Stimulated activated CD8-positive, alpha-beta memory T cell treated with anti-CD3 and anti-CD28 coated beads, Interleukin-12 subunit alpha, Interleukin-12 subunit beta, amount 100 ng/mL, for 24 hours (primary cell): ENCODE results near the gene RUNX1.
"Not testable (repeated sequence)": the region's sequence is repeated elsewhere in the genome, so short reads cannot be mapped to it uniquely, and the experiment has no call there.

Experiments used
- DNase-seq: peaks from one replicate; pipeline ENCODE4 v3.0.0-alpha.2; 2020; ENCODE audit errors: extremely low read depth

Gene RUNX1

GRCh38 chr21:35016517-35017188 is 32.4 kb downstream of the RUNX1 start:
- DNase-seq: no peak

- DNase-seq: no peak
Measured at GRCh38 chr21:35016071-35016470, 33.0 kb downstream of the RUNX1 start.

GRCh38 chr21:35015435-35016024 is 33.6 kb downstream of the RUNX1 start:
- no peak for DNase-seq

- no peak for DNase-seq
Measured at GRCh38 chr21:35014302-35015041, 34.6 kb downstream of the RUNX1 start.

GRCh38 chr21:35011681-35012080 is 37.4 kb downstream of the RUNX1 start:
- no peak for DNase-seq

- DNase-seq: no peak
Measured at GRCh38 chr21:35010447-35010846, 38.7 kb downstream of the RUNX1 start.

GRCh38 chr21:35007348-35007747 is 41.8 kb downstream of the RUNX1 start:
- DNase-seq: no peak

GRCh38 chr21:35006771-35007170 is 42.3 kb downstream of the RUNX1 start:
- no peak for DNase-seq

GRCh38 chr21:35006248-35006647 is 42.9 kb downstream of the RUNX1 start:
- DNase-seq: no peak

GRCh38 chr21:35005560-35006224 is 43.4 kb downstream of the RUNX1 start:
- no peak for DNase-seq

- no peak for DNase-seq
Measured at GRCh38 chr21:35005077-35005476, 44.0 kb downstream of the RUNX1 start.

GRCh38 chr21:35004314-35004713 is 44.8 kb downstream of the RUNX1 start:
- DNase-seq: no peak

- no peak for DNase-seq
Measured at GRCh38 chr21:35002879-35003722, 46.0 kb downstream of the RUNX1 start.

GRCh38 chr21:34999397-34999941 is 49.6 kb downstream of the RUNX1 start:
- DNase-seq: no peak

- no peak for DNase-seq
Measured at GRCh38 chr21:34998176-34998575, 50.9 kb downstream of the RUNX1 start.

GRCh38 chr21:34997294-34997693 is 51.8 kb downstream of the RUNX1 start:
- DNase-seq: no peak

- no peak for DNase-seq
Measured at GRCh38 chr21:34996304-34997101, 52.6 kb downstream of the RUNX1 start.

- DNase-seq: no peak
Measured at GRCh38 chr21:34995979-34996303, 53.2 kb downstream of the RUNX1 start.

GRCh38 chr21:34994766-34995631 is 54.1 kb downstream of the RUNX1 start:
- no peak for DNase-seq

- not testable (repeated sequence) for DNase-seq
Measured at GRCh38 chr21:34993521-34993921, 55.6 kb downstream of the RUNX1 start.
